Sciatic nerve (tissue), 2 donors: ENCODE measurements around the gene GGCX. TPM values are rescaled to one million over a fixed set of nuclear protein-coding genes. Genes with fewer than 3 reads are reported as not detected.
"Not testable (repeated sequence)": the region's sequence is repeated elsewhere in the genome, so short reads cannot be mapped to it uniquely, and the experiment has no call there.

Source experiments
- ATAC-seq: fragments of 200-7000 bp; cut with Tn5 transposase; one replicate; pipeline ENCODE4 v1.9.1; 2020; ENCODE audit warnings: mild to moderate bottlenecking, moderate library complexity
- DNase-seq: peaks from one replicate; pipeline ENCODE4 v3.0.0-alpha.2; 2020; ENCODE audit warnings: low spot score
- intact Hi-C: fragments of 100-400 bp; cut with DNase I; formaldehyde crosslinking; loops from one replicate; pipeline ENCODE4 v1.14.2; 2022
- total RNA-seq: library from RNA; stranded (reverse); fragmentation: NEBNext Ultra II Directional; extraction: Animal tissue kit (Norgen Biotek cat#: 25700); gene quantifications from one replicate; pipeline ENCODE4 v1.2.1, GENCODE V29; 2021
- donor health status: DM: no; HTN: no; CAD: no.
- donor health status: DM: no; HTN: no; CAD: no.

Gene GGCX
- total RNA-seq = 36.6 TPM

GRCh38 chr2:85561280-85562212 is at the start of gene GGCX:
Gene GGCX, minus strand, starts transcription at chr2:85561493. Its CDS starts 65 bp downstream, at chr2:85561428.
- intact Hi-C loops = no loop called here
- DNase-seq (peak; percentile 98), ATAC-seq (peak; percentile 97)

- intact Hi-C loops = loop anchor here (10.0 kb wide), 1 partner anchor 573 kb away; no protein-coding TSS in a partner anchor
- no peak for ATAC-seq
Observed at GRCh38 chr2:85607268-85608215, 46.2 kb upstream of the GGCX start.

GRCh38 chr2:85606116-85606455 is 44.8 kb upstream of the GGCX start:
- ATAC-seq (no peak), DNase-seq (no peak)

More at GRCh38 chr2:85607268-85608215, 46.2 kb upstream of the GGCX start:
- DNase-seq = no peak

GRCh38 chr2:85605406-85606115 is 44.3 kb upstream of the GGCX start:
- no peak for ATAC-seq
- intact Hi-C loops = loop anchor here (10.0 kb wide), 1 partner anchor 571 kb away; no protein-coding TSS in a partner anchor
- DNase-seq = no peak

More at GRCh38 chr2:85606116-85606455, 44.8 kb upstream of the GGCX start:
- intact Hi-C loops = loop anchor here (10.0 kb wide), 1 partner anchor 571 kb away; no protein-coding TSS in a partner anchor

GRCh38 chr2:85604568-85605339 is 43.5 kb upstream of the GGCX start:
- ATAC-seq = no peak
- no peak for DNase-seq
- intact Hi-C loops = loop anchor here (10.0 kb wide), 1 partner anchor 570 kb away; no protein-coding TSS in a partner anchor

- intact Hi-C loops = loop anchor here (10.0 kb wide), 1 partner anchor 569 kb away; no protein-coding TSS in a partner anchor
- DNase-seq, ATAC-seq: not testable (repeated sequence)
Observed at GRCh38 chr2:85604133-85604444, 42.8 kb upstream of the GGCX start.

- DNase-seq = peak; percentile 97
- intact Hi-C loops = loop anchor here (10.0 kb wide), 1 partner anchor 568 kb away; no protein-coding TSS in a partner anchor
- ATAC-seq = peak; percentile 96
Observed at GRCh38 chr2:85602476-85603234, 41.4 kb upstream of the GGCX start, which contains the start of gene TMEM150A. Gene TMEM150A, minus strand, starts transcription at chr2:85602698. Its CDS starts 750 bp downstream, at chr2:85601948.

GRCh38 chr2:85601771-85602475 is 40.6 kb upstream of the GGCX start:
- DNase-seq (peak; percentile 85), ATAC-seq (peak; percentile 48)
- intact Hi-C loops = loop anchor here (10.0 kb wide), 1 partner anchor 567 kb away; no protein-coding TSS in a partner anchor

GRCh38 chr2:85600951-85601770 is 39.9 kb upstream of the GGCX start:
- no peak for ATAC-seq

GRCh38 chr2:85600235-85600575 is 38.9 kb upstream of the GGCX start:
- no peak for ATAC-seq
- no peak for DNase-seq
- intact Hi-C loops = loop anchor here (10.0 kb wide), 1 partner anchor 565 kb away; no protein-coding TSS in a partner anchor

More at GRCh38 chr2:85600951-85601770, 39.9 kb upstream of the GGCX start:
- intact Hi-C loops = loop anchor here (10.0 kb wide), 1 partner anchor 566 kb away; no protein-coding TSS in a partner anchor
- DNase-seq = no peak

GRCh38 chr2:85599468-85600234 is 38.4 kb upstream of the GGCX start:
- no peak for DNase-seq
- no peak for ATAC-seq
- intact Hi-C loops = loop anchor here (10.0 kb wide), 1 partner anchor 565 kb away; no protein-coding TSS in a partner anchor

GRCh38 chr2:85598594-85599340 is 37.5 kb upstream of the GGCX start:
- intact Hi-C loops = no loop called here
- no peak for DNase-seq
- no peak for ATAC-seq

- DNase-seq (no peak), ATAC-seq (no peak)
- intact Hi-C loops = no loop called here
Observed at GRCh38 chr2:85597241-85597640, 35.9 kb upstream of the GGCX start.

- intact Hi-C loops = no loop called here
- ATAC-seq = no peak
- no peak for DNase-seq
Observed at GRCh38 chr2:85596486-85597143, 35.3 kb upstream of the GGCX start.
